ENCODE data around the gene SNRNP48.

Gene SNRNP48

GRCh38 chr6:7594579-7595125 is 4.7 kb downstream of the SNRNP48 start:
- no peak for DNase-seq (ENCODE audit: low read depth)

GRCh38 chr6:7604003-7604402 is 14.0 kb downstream of the SNRNP48 start:
- DNase-seq (ENCODE audit: low read depth): no peak

GRCh38 chr6:7604506-7604905 is 14.5 kb downstream of the SNRNP48 start:
- no peak for DNase-seq (ENCODE audit: low read depth)

- DNase-seq (ENCODE audit: low read depth): no peak
These were observed 25.8 kb downstream of the SNRNP48 start for GRCh38 chr6:7615611-7616383.

- DNase-seq (ENCODE audit: low read depth): no peak
These were observed 28.1 kb downstream of the SNRNP48 start for GRCh38 chr6:7617801-7618764.

GRCh38 chr6:7621761-7622160 is 31.8 kb downstream of the SNRNP48 start:
- no peak for DNase-seq (ENCODE audit: low read depth)

GRCh38 chr6:7624796-7625710 is 35.1 kb downstream of the SNRNP48 start:
- DNase-seq (ENCODE audit: low read depth): no peak

GRCh38 chr6:7628479-7628878 is 38.5 kb downstream of the SNRNP48 start:
- no peak for DNase-seq (ENCODE audit: low read depth)

GRCh38 chr6:7628909-7629308 is 38.9 kb downstream of the SNRNP48 start:
- DNase-seq (ENCODE audit: low read depth): no peak

GRCh38 chr6:7629321-7629720 is 39.3 kb downstream of the SNRNP48 start:
- no peak for DNase-seq (ENCODE audit: low read depth)

GRCh38 chr6:7630792-7631191 is 40.8 kb downstream of the SNRNP48 start:
- DNase-seq (ENCODE audit: low read depth): no peak

GRCh38 chr6:7631466-7631865 is 41.5 kb downstream of the SNRNP48 start:
- no peak for DNase-seq (ENCODE audit: low read depth)

GRCh38 chr6:7632501-7633290 is 42.7 kb downstream of the SNRNP48 start:
- no peak for DNase-seq (ENCODE audit: low read depth)

- DNase-seq (ENCODE audit: low read depth): no peak
These were observed 43.4 kb downstream of the SNRNP48 start for GRCh38 chr6:7633361-7633760.

GRCh38 chr6:7636151-7636550 is 46.2 kb downstream of the SNRNP48 start:
- DNase-seq (ENCODE audit: low read depth): no peak

- no peak for DNase-seq (ENCODE audit: low read depth)
These were observed 47.5 kb downstream of the SNRNP48 start for GRCh38 chr6:7637533-7637932.

GRCh38 chr6:7639427-7639826 is 49.4 kb downstream of the SNRNP48 start:
- no peak for DNase-seq (ENCODE audit: low read depth)

GRCh38 chr6:7640016-7640415 is 50.0 kb downstream of the SNRNP48 start:
- no peak for DNase-seq (ENCODE audit: low read depth)

GRCh38 chr6:7640607-7641577 is 50.9 kb downstream of the SNRNP48 start:
- DNase-seq (ENCODE audit: low read depth): no peak

- no peak for DNase-seq (ENCODE audit: low read depth)
These were observed 52.8 kb downstream of the SNRNP48 start for GRCh38 chr6:7642791-7643190.
